Subcutaneous adipose tissue (tissue), 4 donors: ENCODE data around the gene KRTAP10-5. TPM values are rescaled to one million over a fixed set of nuclear protein-coding genes. Genes with fewer than 3 reads are reported as not detected.

ENCODE experiments used
- CTCF ChIP-seq: fragments of 450-650 bp; IDR thresholded peaks from one replicate; pipeline ENCODE4 v1.5.1; 2016; ENCODE audit warnings: low read depth, mild to moderate bottlenecking, control low read depth, antibody characterized with exemption, moderate library complexity
- total RNA-seq, 4 donors: library from RNA; depleted of rRNA; stranded (reverse); fragments of >200 nt; gene quantifications; one replicate each; pipeline ENCODE4 v1.1.0, GENCODE V29; 2016

KRTAP10-5 gene
- total RNA-seq, 4 donors from 2014 or later: not detected

DNA sequence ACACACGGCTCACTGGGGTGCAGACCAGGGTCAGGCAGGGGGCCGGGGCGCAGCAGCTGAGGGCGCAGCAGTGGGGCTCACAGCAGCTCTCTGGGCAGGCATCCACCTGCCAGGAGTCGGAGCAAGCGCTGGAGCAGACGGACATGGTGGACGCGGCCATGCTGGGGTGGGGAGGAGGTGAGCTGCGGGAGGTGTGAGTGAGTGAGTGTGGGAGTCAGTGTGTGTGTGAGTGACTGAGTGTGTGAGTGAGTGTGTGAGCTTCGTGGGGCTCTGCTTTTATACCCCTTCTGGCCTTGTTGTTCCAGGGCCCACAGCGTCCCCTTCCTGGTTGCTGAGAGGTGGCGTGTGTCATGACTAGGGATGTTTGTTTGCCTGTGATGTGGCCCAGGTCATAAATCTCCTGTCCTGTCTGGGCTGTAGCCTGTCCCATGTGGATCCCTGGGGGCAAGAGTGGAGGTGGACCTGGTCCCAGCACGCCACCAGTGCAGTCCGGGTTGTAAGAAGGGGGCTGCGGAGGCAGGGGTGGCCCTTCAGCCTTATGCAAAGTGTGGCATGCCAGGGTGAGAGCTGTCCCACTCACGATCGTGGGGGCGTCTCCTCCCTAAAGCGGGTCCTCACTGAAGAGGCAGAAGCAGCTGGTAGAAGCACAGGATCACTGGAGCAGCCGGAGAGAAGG is 40.3 kb downstream of the KRTAP10-5 start, which contains the start of gene KRTAP10-1:
Gene KRTAP10-1, minus strand, starts transcription at position 205 of the 676 bp plus-strand sequence. Its CDS starts 45 bp downstream, at position 160.
- no peak for TF ChIP-seq CTCF

DNA sequence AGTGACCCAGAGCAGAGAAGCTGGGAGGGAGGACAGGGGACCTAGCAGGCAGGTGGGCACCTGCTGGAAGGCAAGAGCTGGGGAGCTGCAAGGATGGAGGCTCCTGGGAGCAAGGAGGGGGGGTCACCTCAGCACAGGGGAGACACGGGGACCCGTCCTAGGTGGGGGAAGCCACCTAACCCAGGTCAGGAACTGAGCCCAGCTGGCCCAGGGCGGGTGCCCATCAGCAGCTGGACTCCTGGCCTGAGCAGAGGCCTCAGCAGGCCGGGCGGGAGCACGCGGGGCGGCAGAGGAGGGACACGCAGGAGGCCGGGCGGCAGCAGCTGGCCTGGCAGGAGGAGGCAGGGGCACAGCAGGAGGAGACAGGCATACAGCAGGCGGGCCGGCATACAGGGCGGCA is 41.4 kb downstream of the KRTAP10-5 start:
- TF ChIP-seq CTCF: no peak

DNA sequence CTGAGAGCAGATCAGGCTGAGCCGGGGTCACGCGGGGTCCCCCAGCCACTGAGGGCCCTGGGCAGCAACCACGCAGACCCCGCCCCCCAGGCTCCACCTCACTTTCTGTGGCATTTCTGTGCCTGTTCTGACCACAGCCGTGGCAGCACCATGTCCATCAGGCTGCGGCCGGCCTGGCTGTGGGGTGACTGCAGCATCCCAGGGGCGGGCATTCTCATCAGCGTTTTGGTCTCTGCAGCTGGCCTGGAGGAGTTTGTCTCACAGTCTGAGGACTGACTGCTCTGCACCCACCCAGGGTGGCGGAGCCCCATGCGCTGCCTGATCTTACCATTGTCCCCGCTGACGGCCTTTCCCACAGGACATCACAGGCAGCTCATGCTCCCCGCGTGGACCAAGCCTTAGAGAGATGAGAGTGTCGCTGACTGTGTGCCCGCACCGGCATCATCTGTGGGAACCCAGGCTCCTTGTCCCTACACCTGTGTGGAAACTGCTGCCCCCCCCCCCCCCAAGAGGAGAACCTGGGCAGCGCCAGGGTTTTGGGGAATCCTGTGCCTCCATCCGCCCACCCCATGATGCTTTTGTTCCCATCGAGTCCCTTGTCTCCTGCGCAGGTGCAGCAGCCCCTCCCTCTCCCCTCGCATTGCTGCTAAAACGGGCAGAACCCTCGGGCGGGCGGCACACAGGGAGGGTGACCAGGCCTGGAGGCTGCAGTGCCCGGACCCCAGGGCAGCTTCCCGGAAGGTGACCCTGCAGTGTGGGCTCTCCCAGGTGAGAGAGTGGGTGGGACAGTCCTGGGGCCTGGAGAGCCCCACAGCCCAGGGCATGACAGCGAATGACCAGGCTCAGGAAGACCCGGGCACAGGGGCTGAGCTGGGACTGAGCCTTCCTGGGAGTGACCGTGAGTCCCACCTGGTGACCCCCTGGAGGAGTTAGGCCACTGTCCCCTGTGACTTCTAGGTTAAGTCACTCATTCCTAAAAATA is 42.2 kb downstream of the KRTAP10-5 start:
- TF ChIP-seq CTCF: no peak

DNA sequence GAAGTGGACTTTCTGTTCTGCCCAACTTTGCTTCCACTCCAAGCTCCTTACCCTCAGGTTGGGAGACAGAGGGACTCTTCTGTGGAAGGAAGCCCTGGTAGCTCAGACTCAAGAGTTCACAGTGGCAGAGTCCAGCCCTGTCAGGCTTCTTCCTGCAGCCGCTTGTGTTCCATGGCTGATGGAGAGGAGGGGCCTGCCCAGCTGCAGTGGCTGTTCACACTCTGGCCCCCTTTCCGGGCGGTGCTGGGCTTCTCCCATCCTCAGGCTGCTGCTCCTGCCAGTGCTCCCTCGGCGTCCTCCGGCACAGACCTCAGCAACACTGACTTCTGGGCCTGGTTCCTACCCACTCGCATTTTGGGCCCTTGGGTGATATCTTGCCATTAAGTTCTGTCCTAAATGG is 44.4 kb downstream of the KRTAP10-5 start:
- no peak for TF ChIP-seq CTCF

GRCh38 chr21:44534688-44535087 is 45.7 kb downstream of the KRTAP10-5 start:
- TF ChIP-seq CTCF: no peak

DNA sequence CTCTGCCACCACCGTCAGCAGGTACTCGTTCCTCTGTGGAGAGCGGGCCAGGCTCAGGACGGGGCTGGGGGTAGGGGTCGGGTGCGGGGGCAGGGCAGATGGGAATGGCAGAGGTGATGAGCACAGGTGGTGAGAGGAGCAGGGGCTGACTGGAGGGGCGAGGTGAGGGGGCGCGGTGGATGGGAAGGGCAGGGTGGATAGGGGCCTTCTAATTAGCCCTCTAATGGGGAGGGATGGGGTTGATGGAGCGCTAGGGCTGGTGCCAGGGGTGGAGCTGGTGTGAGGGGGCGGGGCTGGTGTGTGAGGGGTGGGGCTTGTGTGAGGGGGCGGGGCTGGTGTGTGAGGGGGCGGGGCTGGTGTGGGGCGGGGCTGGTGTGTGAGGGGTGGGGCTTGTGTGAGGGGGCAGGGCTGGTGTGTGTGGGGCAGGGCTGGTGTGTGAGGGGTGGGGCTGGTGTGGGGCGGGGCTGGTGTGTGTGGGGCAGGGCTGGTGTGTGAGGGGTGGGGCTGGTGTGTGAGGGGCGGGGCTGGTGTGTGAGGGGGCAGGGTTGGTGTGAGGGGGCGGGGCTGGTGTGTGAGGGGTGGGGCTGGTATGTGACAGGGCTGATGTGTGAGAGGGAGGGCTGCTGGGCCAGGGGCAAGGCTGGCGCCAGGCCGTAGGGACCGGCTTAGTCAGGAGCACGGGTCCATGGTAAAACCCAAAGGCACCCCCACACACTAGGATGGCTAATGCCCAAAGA is 46.3 kb downstream of the KRTAP10-5 start:
- TF ChIP-seq CTCF: no peak
